Activated naive CD4-positive, alpha-beta T cell (primary cell): ENCODE data around the gene C12orf43.
"Not testable (repeated sequence)": the region's sequence is repeated elsewhere in the genome, so short reads cannot be mapped to it uniquely, and the experiment has no call there.

Source experiments
- DNase-seq, 4 experiments: peaks; one replicate each; lab custom pipeline; 2025; lab: John Stamatoyannopoulos, UW

The C12orf43 gene, protein sequence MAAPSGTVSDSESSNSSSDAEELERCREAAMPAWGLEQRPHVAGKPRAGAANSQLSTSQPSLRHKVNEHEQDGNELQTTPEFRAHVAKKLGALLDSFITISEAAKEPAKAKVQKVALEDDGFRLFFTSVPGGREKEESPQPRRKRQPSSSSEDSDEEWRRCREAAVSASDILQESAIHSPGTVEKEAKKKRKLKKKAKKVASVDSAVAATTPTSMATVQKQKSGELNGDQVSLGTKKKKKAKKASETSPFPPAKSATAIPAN

DNA sequence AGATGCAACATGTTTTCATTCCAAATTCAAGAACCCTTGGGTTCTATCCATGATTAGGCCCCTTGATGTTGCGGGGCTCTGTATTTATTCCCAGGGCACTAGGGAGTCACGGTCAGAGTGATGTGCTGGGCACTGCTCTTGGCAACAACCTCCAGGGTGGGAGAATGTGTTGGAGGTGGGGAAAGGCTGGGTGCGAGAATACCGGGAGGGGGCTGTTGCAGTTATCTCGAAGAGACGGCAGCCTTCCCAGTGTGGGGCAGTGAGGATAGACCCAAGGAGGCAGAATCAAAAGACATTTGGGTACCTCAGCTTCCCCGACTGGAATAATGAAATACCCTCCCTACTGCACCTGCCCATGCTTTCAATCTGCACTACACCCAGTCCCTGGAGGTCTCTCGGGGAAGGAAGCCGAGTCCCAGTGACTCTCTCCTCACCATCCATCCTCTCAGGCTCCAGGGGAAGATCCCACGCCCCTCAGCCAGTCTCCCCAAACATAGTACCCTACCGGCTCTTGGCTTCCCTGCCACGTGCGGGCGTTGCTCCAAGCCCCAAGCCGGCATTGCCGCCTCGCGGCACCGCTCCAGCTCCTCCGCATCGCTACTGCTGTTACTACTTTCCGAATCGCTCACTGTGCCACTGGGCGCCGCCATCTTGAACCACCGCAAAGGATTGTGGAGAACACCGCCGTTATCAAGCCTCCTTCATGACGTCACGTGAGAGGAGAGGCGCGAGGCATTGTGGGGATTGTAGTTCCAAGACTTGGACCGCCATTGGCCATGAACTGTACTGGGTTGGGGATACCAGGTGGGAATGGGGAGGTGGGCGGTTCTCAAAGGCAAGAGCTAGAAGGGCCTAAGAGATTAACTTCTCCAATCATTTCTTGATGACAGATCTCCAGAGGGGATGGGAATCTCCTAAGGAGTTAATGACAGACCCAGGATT, at the start of gene C12orf43:
TSS of gene C12orf43 (minus strand) at position 663 of the 942 bp plus-strand sequence. CDS start at position 650, 13 bp downstream.
- peak; percentile 71 to 86 (median 84) for DNase-seq

DNA sequence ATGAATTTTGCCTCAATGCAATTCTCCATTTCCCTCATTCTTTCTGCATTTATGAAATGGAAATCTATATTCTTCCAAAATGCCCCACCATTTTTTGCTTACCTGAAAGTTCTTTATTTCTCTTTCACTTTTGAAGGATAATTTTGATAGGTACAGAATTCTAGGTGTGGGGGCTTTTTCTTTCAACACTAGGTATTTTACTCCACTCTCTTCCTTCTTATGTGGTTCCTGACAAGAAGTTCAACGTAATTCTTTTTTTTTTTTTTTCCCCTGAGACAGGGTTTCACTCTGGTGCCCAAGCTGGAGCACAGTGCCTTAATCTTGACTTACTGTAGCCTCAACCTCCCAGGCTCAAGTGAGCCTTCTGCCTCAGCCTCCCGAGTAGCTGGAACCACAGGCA, 49.1 kb upstream of the C12orf43 start:
- no peak for DNase-seq

DNA sequence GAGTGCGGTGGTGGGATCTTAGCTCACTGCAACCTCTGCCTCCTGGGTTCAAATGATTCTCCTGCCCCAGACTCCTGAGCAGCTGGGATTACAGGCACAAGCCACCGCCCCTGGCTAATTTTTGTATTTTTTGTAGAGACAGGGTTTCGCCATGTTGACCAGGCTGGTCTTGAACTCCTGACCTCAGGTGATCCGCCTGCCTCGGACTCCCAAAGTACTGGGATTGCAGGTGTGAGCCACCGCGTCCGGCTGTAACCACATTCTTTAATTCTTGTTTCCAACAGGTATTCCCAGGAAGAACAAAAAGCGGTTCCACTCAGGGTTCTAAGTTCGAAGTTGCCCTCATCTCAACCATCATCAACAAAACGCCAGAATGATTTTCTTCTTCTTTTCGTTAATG, 48.3 kb upstream of the C12orf43 start:
- DNase-seq: not testable (repeated sequence)

DNA sequence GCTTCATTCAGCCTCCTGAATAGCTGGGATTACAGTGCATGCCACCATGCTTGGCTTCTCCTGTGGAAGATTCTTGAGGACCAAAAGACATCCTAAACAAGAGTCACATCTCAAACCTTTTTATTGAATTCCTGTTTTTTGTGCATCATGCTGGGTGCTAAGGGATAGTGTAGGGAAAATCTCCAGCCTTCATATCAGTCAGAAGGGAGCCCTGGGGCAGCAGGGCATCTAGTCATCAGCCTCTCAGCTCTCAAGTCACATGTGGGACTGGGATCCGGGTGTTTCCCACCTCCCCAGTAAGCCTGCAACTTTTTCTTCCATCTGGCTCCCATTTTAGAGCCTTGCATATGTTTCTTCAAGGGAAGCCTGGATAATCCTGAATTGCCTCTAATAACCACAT, 47.8 kb upstream of the C12orf43 start:
- no peak for DNase-seq

DNA sequence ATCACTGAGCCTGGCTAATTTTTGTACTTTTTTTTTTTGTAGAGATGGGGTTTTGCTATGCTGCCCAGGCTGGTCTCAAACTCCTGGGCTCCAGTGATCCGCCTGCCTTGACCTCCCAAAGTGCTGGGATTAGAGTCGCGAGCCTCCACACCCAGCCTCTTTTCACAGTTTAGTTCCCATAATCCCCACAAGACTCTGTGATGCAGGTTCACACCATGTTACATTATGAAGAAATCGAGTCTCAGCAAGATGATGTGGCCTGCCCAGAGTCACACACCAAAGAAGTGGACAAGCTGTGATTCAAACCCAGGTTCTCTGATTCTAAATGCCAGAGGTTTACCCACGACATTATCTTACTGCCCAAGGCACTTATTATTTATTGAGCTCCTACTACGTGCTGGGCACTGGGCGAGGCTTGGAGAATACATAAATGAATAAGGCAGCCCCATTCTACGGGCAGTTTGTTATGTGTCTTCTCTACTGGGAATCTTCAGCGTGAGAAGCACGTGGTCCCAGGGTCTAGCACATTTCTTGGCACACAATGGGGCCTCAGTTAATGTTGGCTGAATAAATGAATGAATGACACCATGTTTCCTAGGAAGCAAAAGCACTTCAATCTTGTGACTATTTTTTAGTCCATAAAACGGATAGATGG, 46.2 kb upstream of the C12orf43 start:
- no peak for DNase-seq

DNA sequence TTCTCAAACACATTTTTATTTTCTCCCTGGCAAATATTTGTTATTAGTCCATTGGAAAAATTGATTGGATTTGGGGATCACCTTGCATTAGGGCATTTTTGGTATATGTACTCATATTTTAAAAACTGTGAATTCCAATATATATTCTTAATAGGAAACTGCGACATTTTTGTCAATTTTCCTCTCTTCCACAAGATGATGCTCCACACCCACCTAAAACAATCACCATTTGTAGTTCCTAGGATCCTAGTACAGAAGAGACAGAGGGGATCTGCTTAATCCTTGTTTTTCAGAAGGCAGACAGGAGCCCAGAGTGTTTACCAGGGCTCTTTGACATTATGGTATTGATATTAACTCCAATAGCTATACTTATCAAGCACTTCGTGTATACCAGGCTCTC, 45.5 kb upstream of the C12orf43 start:
- no peak for DNase-seq

DNA sequence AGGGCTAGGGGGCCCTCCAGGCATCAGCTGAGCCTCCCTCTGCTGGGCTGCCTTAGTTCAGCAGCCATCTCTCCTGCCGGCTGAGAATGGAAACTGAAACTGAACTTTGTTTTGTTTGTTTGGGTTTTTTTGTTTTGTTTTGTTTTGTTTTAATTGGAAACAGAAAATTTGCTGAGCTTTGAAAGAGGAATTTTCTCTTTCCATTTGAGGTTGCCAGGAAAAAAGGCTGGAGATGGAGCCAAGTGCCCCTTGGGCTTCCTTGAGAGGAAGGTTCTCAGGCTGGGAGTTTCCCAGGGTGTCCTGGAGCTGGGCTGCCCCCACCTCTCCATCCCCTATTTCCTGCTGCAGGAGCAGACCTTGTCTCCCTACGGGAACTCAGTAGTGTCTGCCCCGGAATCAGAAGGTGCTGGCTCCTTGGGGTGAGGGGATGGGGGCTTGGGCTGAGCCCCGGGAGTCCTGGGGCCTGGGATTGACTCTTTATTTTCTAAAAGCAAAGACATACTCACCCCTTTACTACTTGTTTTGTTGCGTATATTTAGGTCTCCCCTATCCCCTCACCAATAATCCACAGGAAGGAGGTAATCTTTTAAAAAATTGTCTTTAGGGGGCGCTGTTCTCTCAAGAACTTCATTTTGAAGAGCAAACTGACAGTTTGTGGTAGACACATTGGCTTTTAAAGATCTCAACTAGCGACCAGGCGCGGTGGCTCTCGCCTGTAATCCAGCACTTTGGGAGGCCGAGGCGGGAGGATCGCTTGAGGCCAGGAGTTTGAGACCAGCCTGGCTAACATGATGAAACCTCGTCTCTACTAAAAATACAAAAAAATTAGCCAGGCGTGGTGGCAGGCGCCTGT, 44.1 kb upstream of the C12orf43 start:
- peak in 2 of 4 experiments; percentile 36 to 50 for DNase-seq

DNA sequence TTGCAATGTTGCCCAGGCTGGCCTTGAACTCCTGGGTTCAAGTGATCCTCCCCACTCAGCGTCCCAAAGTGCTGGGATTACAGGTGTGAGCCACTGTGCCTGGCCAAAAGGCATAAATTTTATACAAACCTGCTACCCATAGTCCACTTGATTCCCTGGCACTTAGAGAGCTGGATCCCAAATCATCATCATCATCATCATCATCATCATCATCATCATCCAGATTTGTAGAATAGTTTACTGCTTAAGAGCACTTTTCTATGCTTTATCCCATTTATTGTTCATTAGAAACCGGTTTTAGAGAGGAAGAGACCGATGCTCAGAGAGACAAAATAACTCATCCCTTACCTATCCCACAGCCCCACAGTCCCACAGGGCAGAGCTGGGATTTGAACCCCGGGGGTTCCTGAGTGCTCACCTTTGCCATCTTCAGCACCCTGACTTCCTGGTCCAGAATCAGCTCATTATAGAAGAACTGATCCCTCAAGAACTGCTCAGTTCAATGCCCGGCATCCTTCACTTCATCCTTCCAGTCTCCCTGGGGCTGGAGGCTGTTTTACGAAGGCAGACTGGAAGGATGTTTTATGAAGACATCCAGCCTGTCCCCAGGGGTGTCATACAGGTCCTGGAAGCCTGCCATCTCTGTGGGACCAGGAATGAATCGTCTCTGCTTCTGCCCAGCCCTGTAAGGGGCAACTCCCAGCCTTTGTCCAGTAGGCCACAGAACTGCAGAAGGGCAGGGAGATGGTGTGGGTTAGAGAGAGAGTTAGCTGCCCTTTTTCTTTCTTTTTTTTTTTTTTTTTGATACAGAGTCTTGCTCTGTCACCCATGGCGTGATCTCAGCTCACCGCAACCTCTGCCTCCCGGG, 43.0 kb upstream of the C12orf43 start:
- DNase-seq: no peak

DNA sequence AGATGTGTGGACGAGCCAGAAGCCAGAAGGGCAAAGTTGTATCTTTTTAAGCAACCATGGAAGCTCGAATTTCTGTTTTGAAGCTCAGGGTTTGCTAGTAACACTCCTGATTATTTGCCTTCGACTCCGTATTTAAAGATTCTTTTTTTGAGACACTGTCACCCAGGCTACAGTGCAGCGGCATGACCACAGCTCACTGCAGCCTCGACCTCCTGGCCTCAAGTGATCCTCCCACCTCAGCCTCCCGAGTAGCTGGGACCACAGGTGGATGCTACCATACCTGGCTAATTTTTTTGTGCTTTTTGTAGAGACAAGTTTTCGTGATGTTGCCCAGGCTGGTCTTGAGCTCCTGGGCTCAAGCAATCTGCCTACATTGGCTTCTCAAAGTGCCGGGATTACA, 41.5 kb upstream of the C12orf43 start:
- DNase-seq: no peak

DNA sequence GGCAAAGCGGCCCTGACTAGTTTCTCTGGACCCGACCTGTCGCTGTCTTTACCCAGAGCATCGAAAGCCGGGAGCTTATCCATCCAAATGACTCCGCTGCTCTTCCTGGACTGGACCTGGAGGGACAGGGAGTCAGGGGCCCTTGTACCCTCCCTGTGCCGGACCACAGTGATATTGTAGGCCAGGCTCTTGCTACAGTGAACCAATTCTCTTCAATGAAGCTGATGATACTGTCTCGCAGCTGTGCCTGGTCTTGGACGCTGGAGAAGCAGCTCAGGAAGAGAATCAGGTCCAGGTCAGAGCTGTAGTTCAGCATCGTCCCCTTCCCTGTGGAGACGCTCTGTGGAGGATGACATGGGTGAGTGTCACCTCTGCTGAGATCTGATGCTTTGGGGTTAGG, 37.4 kb upstream of the C12orf43 start:
- DNase-seq: no peak

DNA sequence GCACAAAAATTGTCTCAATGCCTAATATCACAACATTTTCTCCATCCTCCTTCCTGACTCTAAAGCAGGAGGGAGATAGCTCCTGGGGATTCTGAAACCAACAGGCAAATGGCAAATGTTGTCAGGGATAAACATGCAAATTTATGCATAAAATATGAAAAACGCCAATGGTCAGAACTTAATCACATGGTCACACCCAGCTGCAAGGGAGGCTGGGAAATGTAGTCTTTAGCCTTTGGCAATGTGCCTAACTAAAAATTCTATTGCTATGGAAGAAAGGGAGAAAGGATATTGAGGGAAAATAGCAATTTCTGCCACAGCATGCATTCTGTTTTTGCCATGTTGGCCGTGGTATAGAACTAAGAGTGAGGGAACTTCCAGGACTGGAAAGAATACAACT, 34.4 kb upstream of the C12orf43 start:
- DNase-seq: no peak

DNA sequence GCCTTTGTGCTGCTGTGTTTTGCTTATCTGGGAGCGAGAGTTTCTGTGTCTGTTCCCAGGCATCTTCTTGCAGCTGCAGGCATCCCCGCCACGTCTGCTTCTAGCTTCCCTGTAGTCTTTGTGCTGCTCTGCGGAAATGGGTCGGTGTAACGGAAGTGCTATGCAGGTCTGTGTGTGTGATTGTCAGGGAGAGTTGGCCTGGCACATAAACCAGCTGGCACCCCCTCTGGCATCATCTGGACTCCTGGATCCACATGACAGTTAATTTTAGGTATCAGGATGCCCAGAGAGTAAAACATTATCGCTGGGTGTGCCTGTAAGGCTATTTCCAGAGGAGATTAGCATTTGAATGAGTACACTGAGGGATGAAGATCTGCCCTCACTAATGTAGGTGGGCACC, 32.2 kb upstream of the C12orf43 start:
- DNase-seq: no peak

DNA sequence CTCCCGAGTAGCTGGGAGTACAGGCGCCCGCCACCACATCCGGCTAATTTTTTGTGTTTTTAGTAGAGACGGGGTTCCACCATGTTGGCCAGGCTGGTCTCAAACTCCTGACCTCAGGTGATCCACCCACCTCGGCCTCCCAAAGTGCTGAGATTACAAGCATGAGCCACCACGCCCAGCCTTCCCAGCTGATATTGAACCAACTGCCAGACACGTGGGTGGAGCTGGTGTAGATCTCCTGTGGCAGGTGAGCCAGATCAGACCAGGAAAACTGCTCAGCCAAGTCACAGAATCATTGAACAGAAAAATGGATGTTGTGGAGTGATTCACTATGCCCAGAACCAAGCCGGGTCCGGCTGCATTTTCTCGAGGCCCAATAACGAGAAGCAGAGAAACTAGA, 31.1 kb upstream of the C12orf43 start:
- not testable (repeated sequence) for DNase-seq

DNA sequence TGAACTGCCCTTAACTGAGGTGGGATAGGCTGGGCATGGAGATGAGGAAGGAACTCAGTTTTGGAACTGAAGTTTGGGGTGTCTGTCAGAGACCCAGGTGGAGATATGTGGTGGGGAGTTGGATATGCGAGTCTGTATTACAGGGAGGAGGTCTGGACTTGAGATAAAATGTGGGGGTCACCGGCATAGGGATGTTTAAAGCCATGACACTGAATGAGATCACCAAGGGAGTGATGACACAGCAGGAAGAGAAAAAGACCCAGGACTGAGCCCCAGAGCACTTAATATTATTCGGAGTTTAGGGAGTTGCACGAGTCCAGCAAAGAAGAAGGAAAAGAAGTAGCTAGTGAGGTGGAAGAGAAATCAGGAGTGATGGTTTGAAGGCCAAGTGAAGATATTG, 26.8 kb upstream of the C12orf43 start:
- no peak for DNase-seq

DNA sequence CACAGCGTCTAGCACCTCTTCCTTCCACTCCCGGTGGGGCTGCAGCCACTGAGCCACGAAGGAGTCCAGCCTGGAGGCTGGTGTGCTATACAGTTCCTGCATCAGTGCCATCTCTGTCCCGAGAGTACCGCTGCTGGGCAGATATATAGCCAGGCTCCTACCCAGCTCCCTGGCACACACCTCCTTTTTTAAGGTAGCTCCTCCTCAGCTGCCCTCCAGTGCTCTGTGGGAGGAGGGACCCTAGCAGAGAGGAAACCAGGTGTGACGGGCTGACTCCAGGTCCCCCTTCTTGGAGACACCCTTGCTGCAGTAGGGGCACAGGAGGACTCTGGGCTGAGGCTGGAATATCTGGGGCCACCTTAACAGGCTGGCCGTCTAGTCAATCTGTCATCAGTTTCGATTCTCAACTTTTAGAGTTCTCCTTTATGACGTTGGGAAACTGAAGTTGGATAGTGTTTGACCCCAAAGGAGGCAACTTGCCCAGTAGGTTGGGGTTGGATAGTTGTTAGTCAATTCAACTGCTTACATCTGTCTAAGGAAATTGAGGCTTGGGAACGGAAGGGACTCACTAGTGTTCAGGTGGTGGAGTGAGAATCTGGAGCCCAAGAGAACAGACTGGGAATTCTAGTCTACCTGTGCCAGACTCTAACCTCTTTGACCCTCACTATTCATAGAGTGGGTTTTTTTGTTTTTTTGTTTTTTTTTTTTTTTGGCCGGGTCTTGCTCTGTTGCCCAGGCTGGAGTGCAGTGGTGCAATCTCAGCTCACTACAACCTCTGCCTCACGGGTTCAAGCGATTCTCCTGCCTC, 22.8 kb upstream of the C12orf43 start, which contains the start of gene OASL:
TSS of gene OASL (minus strand) at position 386 of the 808 bp plus-strand sequence. CDS start at position 111, 275 bp downstream.
- peak in 2 of 4 experiments; percentile 36 to 66 for DNase-seq

DNA sequence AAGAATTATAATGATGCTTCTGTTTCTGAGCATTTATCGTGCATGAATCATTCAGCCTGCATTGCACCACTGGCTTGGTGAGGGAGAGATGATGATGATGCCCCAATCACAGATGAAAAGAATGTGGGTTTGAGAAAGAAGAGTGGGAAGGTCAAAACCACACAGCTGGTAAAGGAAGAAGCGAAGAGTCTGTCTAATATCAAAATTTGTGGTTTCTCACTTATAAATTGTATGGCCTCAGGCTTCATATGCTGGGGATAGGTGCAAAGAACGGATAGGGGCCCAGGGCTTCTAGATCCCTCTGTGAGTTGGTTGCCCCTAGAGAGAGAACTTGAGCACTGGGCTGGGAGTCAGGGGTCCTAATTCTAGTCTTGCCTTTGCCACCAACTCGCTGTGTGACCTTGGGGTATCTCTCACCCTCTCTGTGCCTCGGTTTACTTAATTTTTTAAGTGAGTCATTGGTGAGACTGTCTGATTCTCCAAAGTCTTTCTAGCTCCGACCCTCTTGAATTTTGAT, 20.6 kb upstream of the C12orf43 start:
- DNase-seq: no peak

DNA sequence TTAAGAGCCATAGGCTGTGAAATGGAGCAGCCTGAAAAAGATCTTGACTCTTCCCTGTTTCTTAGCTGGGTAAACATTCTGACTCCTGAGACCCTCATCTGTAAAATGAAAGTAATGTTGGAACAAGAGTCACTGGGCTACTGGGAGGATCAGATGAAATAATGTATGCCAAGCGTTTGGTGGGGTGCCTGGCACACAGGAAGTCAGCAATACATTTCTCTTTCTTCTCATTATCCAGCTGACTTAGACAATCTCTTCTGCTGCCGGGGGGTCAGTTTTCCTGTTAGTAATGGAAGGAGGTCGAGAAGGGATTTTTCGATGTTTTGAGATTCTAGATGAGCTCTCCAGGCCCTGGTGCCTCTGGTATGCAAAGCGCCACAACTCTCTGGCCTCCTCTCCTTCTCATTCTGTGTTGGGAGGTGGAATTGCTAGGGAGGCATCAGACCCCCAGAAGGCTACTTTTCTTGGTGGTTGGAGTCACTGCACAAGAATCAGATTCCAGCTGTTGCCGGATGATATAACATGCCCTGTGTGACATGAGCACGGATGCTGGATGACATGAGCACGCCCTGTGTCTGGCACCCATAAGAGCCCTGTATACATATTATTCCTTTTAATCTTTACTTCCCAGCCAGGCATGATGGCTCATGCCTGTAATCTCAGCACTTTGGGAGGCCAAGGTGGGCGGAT, 18.5 kb upstream of the C12orf43 start:
- no peak for DNase-seq

DNA sequence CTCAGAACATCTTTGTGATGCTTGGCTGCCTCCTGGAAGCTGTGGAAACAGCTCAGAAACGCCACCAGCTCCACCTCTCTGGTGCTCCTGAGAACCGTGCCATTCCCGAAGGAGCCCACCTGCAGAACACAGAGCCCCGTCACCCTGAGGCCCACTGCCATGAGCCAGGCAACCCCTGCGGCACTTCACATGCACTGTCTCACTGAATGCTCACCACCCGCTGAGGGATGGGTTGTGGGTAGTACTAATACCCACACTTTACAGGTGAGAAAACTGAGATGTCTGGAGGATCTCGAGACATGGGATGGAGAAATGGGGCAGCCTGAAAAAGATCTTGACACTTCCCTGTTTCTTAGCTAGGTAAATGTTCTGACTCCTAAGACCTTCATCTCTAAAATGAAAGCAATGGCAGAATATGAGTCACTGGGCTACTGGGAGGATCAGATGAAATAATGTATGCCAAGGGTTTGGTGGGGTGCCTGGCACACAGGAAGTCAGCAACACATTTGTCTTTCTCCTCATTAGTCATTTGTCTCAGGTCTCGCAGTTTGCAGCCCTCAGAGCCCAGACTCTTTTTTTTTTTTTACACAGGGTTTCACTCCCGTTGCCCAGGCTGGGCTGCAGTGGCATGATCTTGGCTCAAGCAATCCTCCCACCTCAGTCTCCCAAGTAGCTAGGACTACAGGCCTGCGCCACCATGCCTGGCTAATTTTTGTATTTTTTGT, 17.5 kb upstream of the C12orf43 start:
- peak in 2 of 4 experiments; percentile 14 to 27 for DNase-seq
